ENCODE data around the gene BEND6. TPM values are rescaled to one million over a fixed set of nuclear protein-coding genes. Genes with fewer than 3 reads are reported as not detected.

BEND6 gene
- polyA plus RNA-seq, 3 donors, result not detected

GRCh38 chr6:56916849-56917551, 37.9 kb upstream of the BEND6 start:
- no peaks in the 10 kb centered on the region for H3K9me3 Mint-ChIP-seq
- Histone ChIP-seq H3K9me3 (replicated peaks in 1 of 2; ENCODE audit: control insufficient read depth in 1 of 2, insufficient read depth in 1 of 2, low read length in 2 of 2) (no peaks in the 10 kb centered on the region), H3K36me3 (replicated peaks in 1 of 2; ENCODE audit: control insufficient read depth in 1 of 2, insufficient read depth in 2 of 2, low read length in 2 of 2) (no peaks in the 10 kb centered on the region), H3K4me2 (replicated peaks; ENCODE audit: extremely low read depth, low read length, poor library complexity, severe bottlenecking) (no peak overlapping the region), H3K27me3 (ENCODE audit: control insufficient read depth in 2 of 2, insufficient read depth in 2 of 2, low read length in 2 of 2) (no peaks in the 10 kb centered on the region), H4K20me1 (ENCODE audit: insufficient read depth, low read length) (no peaks in the 10 kb centered on the region), H3K79me2 (ENCODE audit: insufficient read depth, low read length) (no peaks in the 10 kb centered on the region), H3K9ac (ENCODE audit: insufficient read depth, low read length, poor library complexity, severe bottlenecking) (no peak overlapping the region), H3K27ac (ENCODE audit: low read depth in 1 of 2, low read length in 2 of 2) (no peak overlapping the region), H2AFZ (ENCODE audit: insufficient read depth, low read depth, low read length, poor library complexity, severe bottlenecking) (no peak overlapping the region), H3K4me3 (replicated peaks in 1 of 3; ENCODE audit: low read depth in 2 of 3, low read length in 3 of 3) (no peak overlapping the region), H3K4me1 (ENCODE audit: control insufficient read depth in 1 of 2, insufficient read depth in 2 of 2, low read length in 2 of 2) (no peaks in the 10 kb centered on the region)
- intact Hi-C loops (cut with micrococcal nuclease), result loop anchor here in 1 of 2 donors (10.0 kb wide), 1 partner anchor 98 kb away; no protein-coding TSS in a partner anchor
- DNase-seq, result no peak
- H3K4me3 Mint-ChIP-seq, result no peak overlapping the region
- no peaks in the 10 kb centered on the region for H3K36me3 Mint-ChIP-seq
- no peak for TF ChIP-seq CTCF (IDR thresholded peaks at IDR 0.05)
- no peaks in the 10 kb centered on the region for H3K4me1 Mint-ChIP-seq
- peaks cover 0 to 4% (median 2%) of the 10 kb centered on the region in 3 donors for H3K27me3 Mint-ChIP-seq (ENCODE audit: low read depth in 3 of 3)
- H3K27ac Mint-ChIP-seq, result no peak overlapping the region
- WGBS (ENCODE audit: insufficient coverage), result 60% methylated on average over 1 of the region's 2 CpGs

DNA sequence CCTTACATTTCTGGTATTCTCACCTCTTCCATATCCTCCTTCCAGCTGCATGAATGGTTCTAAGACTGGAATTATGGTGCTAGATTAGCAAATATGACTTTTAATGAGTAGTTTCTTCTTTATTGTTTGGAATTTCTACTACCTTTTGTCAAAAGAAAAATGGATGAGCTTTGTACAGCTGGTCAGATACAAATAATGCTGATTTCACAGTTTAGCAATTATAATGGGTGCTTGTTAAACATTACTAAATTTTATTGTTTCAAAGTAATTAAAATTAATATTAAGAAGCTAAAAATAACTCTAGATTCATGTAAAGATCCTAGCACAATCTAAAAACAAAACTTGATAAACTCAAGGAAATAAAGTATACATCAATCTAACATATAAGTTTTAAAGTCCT, 32.3 kb upstream of the BEND6 start:
- Histone ChIP-seq H3K9me3 (replicated peaks in 1 of 2; ENCODE audit: control insufficient read depth in 1 of 2, insufficient read depth in 1 of 2, low read length in 2 of 2) (no peaks in the 10 kb centered on the region), H3K4me1 (ENCODE audit: control insufficient read depth in 1 of 2, insufficient read depth in 2 of 2, low read length in 2 of 2) (no peaks in the 10 kb centered on the region), H3K4me3 (replicated peaks in 1 of 3; ENCODE audit: low read depth in 2 of 3, low read length in 3 of 3) (no peak overlapping the region), H3K79me2 (ENCODE audit: insufficient read depth, low read length) (no peaks in the 10 kb centered on the region), H2AFZ (ENCODE audit: insufficient read depth, low read depth, low read length, poor library complexity, severe bottlenecking) (no peak overlapping the region), H4K20me1 (ENCODE audit: insufficient read depth, low read length) (no peaks in the 10 kb centered on the region), H3K27me3 (ENCODE audit: control insufficient read depth in 2 of 2, insufficient read depth in 2 of 2, low read length in 2 of 2) (no peaks in the 10 kb centered on the region), H3K4me2 (replicated peaks; ENCODE audit: extremely low read depth, low read length, poor library complexity, severe bottlenecking) (no peak overlapping the region), H3K9ac (ENCODE audit: insufficient read depth, low read length, poor library complexity, severe bottlenecking) (no peak overlapping the region), H3K27ac (ENCODE audit: low read depth in 1 of 2, low read length in 2 of 2) (no peak overlapping the region), H3K36me3 (replicated peaks in 1 of 2; ENCODE audit: control insufficient read depth in 1 of 2, insufficient read depth in 2 of 2, low read length in 2 of 2) (no peaks in the 10 kb centered on the region)
- Mint-ChIP-seq H3K36me3 (no peaks in the 10 kb centered on the region), H3K4me3 (no peak overlapping the region), H3K27me3 (ENCODE audit: low read depth in 3 of 3) (peaks cover 1 to 4% (median 3%) of the 10 kb centered on the region in 3 donors), H3K27ac (no peak overlapping the region), H3K4me1 (no peaks in the 10 kb centered on the region), H3K9me3 (no peaks in the 10 kb centered on the region)
- no peak for DNase-seq
- intact Hi-C loops (cut with micrococcal nuclease), result no loop called here
- TF ChIP-seq CTCF (IDR thresholded peaks at IDR 0.05), result no peak
